Amniotic epithelial cell (primary cell): Measurements from ENCODE around the gene CACNA1D.

ENCODE experiments used
- DNase-seq: peaks from one replicate; pipeline ENCODE4 v3.0.0-alpha.2; 2010; ENCODE audit warnings: low read depth

Gene CACNA1D

GRCh38 chr3:53846134-53846850 is 351.9 kb downstream of the CACNA1D start, which contains the start of the genes CHDH and IL17RB:
Gene CHDH, minus strand, starts transcription at chr3:53846419. Its CDS starts 22,411 bp downstream, at chr3:53824008.
Gene IL17RB, plus strand, starts transcription at chr3:53846568. Its CDS starts 21 bp downstream, at chr3:53846589.
- DNase-seq = no peak

- DNase-seq = no peak
Measured at GRCh38 chr3:53846851-53847155, 352.4 kb downstream of the CACNA1D start.

- no peak for DNase-seq
Measured at GRCh38 chr3:53849916-53850315, 355.5 kb downstream of the CACNA1D start.

GRCh38 chr3:53850895-53851294 is 356.5 kb downstream of the CACNA1D start:
- peak; percentile 54 for DNase-seq

GRCh38 chr3:53856964-53857363 is 362.6 kb downstream of the CACNA1D start:
- no peak for DNase-seq

- no peak for DNase-seq
Measured at GRCh38 chr3:53858096-53858741, 363.8 kb downstream of the CACNA1D start.

GRCh38 chr3:53859178-53859577 is 364.8 kb downstream of the CACNA1D start:
- DNase-seq = no peak

GRCh38 chr3:53860196-53860595 is 365.8 kb downstream of the CACNA1D start:
- no peak for DNase-seq

- DNase-seq = no peak
Measured at GRCh38 chr3:53862241-53862640, 367.8 kb downstream of the CACNA1D start.

- no peak for DNase-seq
Measured at GRCh38 chr3:53863145-53863544, 368.7 kb downstream of the CACNA1D start.
